ENCODE data around the gene ATP2B2.

ATP2B2 gene

GRCh38 chr3:10310578-10310977 lies 194.8 kb downstream of the ATP2B2 start:
- no peak for TF ChIP-seq CTCF (IDR thresholded peaks at IDR 0.05; ENCODE audit: low read depth, low read length, missing control alignments)
- no peak overlapping the region for H3K4me3 ChIP-seq (ENCODE audit: low read depth, low read length)
- DNase-seq (ENCODE audit: low read depth), result no peak
- in situ Hi-C loops (cut with HindIII; ENCODE audit: low sequenced_read_pairs), result no loop called here

- H3K4me3 ChIP-seq (ENCODE audit: low read depth, low read length), result no peak overlapping the region
- TF ChIP-seq CTCF (IDR thresholded peaks at IDR 0.05; ENCODE audit: low read depth, low read length, missing control alignments), result no peak
- in situ Hi-C loops (cut with HindIII; ENCODE audit: low sequenced_read_pairs), result no loop called here
- DNase-seq (ENCODE audit: low read depth), result no peak
Measured at GRCh38 chr3:10309736-10310135, 195.7 kb downstream of the ATP2B2 start.

GRCh38 chr3:10308678-10309077 lies 196.7 kb downstream of the ATP2B2 start:
- TF ChIP-seq CTCF (IDR thresholded peaks at IDR 0.05; ENCODE audit: low read depth, low read length, missing control alignments), result no peak
- no peak for DNase-seq (ENCODE audit: low read depth)
- in situ Hi-C loops (cut with HindIII; ENCODE audit: low sequenced_read_pairs), result no loop called here
- H3K4me3 ChIP-seq (ENCODE audit: low read depth, low read length), result no peak overlapping the region

- no peak overlapping the region for H3K4me3 ChIP-seq (ENCODE audit: low read depth, low read length)
- in situ Hi-C loops (cut with HindIII; ENCODE audit: low sequenced_read_pairs), result no loop called here
- no peak for TF ChIP-seq CTCF (IDR thresholded peaks at IDR 0.05; ENCODE audit: low read depth, low read length, missing control alignments)
Measured at GRCh38 chr3:10306156-10306555, 199.2 kb downstream of the ATP2B2 start.

GRCh38 chr3:10305331-10305902 lies 200.0 kb downstream of the ATP2B2 start:
- no peak for DNase-seq (ENCODE audit: low read depth)
- in situ Hi-C loops (cut with HindIII; ENCODE audit: low sequenced_read_pairs), result no loop called here
- TF ChIP-seq CTCF (IDR thresholded peaks at IDR 0.05; ENCODE audit: low read depth, low read length, missing control alignments), result no peak
- no peak overlapping the region for H3K4me3 ChIP-seq (ENCODE audit: low read depth, low read length)

More at GRCh38 chr3:10306156-10306555, 199.2 kb downstream of the ATP2B2 start:
- no peak for DNase-seq (ENCODE audit: low read depth)

GRCh38 chr3:10304905-10305304 lies 200.5 kb downstream of the ATP2B2 start:
- in situ Hi-C loops (cut with HindIII; ENCODE audit: low sequenced_read_pairs), result no loop called here
- no peak for DNase-seq (ENCODE audit: low read depth)
- no peak for TF ChIP-seq CTCF (IDR thresholded peaks at IDR 0.05; ENCODE audit: low read depth, low read length, missing control alignments)
- no peak overlapping the region for H3K4me3 ChIP-seq (ENCODE audit: low read depth, low read length)
